HepG2 (cell line): Measurements from ENCODE around the gene DDX39B. TPM values are rescaled to one million over a fixed set of nuclear protein-coding genes. Genes with fewer than 3 reads are reported as not detected.

Source experiments
- EP300 ChIP-seq, 3 experiments: sonication (generic) in 1 of 3; formaldehyde crosslinking in 1 of 3; IDR thresholded peaks; 2 replicates each; pipeline versions ENCODE4 v1.5.1 to v1.6.1; 2011 to 2020; ENCODE audit warnings: low read depth in 2 of 3, low read length in 2 of 3, borderline replicate concordance in 1 of 3, improper control_type of control experiment in 1 of 3, mild to moderate bottlenecking in 1 of 3, missing genetic modification reagents in 1 of 3, moderate library complexity in 1 of 3
- JUN ChIP-seq: sonication (generic); formaldehyde crosslinking; IDR thresholded peaks from 2 replicates; pipeline ENCODE4 v1.4.0; 2020; ENCODE audit warnings: mild to moderate bottlenecking, missing genetic modification reagents
- POLR2AphosphoS2 ChIP-seq: IDR thresholded peaks from 2 replicates; pipeline ENCODE4 v1.6.1; 2011; ENCODE audit warnings: low read depth, low read length, improper control_type of control experiment
- POLR2AphosphoS5 ChIP-seq: IDR thresholded peaks from 2 replicates; pipeline ENCODE4 v1.6.1; 2012; ENCODE audit warnings: low read depth, low read length
- RBM22 ChIP-seq: fragments of 200-400 bp; formaldehyde crosslinking; optimal IDR thresholded peaks from 2 replicates; pipeline ENCODE3; 2017; ENCODE audit warnings: mild to moderate bottlenecking, low read length, moderate library complexity
- SSRP1 ChIP-seq: IDR thresholded peaks from 2 replicates; pipeline ENCODE4 v1.6.1; 2016; ENCODE audit warnings: control low read depth
- ZNF235 ChIP-seq: sonication (generic); formaldehyde crosslinking; IDR thresholded peaks from 2 replicates; pipeline ENCODE4 v1.8.1; 2023; ENCODE audit warnings: mild to moderate bottlenecking, missing genetic modification reagents, borderline replicate concordance
- ZNF263 ChIP-seq: sonication (generic); formaldehyde crosslinking; IDR thresholded peaks from 2 replicates; pipeline ENCODE4 v1.4.0; 2020; ENCODE audit warnings: missing genetic modification reagents
- polyA plus RNA-seq, 8 experiments: library from polyadenylated mRNA; depleted of rRNA in 3 of 8; stranded (reverse) in 7 of 8; unstranded in 1 of 8; fragments of >200 nt; fragmentation: Illumina TruSeq in 4 of 8; extraction: Trizol in 4 of 8; gene quantifications; 2 replicates each; pipeline versions ENCODE4 v1.2.1 to v1.2.3, GENCODE V29; 2011 to 2016; ENCODE audit warnings: low read depth in 4 of 8, missing spikeins in 1 of 8, mixed read lengths in 1 of 8; ENCODE audit not compliant: insufficient read depth in 1 of 8
- total RNA-seq, 5 experiments: library from RNA; depleted of rRNA; stranded (reverse); fragments of >200 nt; fragmentation: Illumina TruSeq; extraction: Trizol; gene quantifications; 2 replicates each; pipeline ENCODE4 v1.2.3, GENCODE V29; 2016; ENCODE audit warnings: low read depth in 1 of 5
- TF ChIP-seq, protein P1 (sequence below): sonication (generic); formaldehyde crosslinking; IDR thresholded peaks from 2 replicates; pipeline ENCODE4 v1.5.0; 2020; ENCODE audit warnings: missing genetic modification reagents, mild to moderate bottlenecking, borderline replicate concordance
- TF ChIP-seq, protein P2 (sequence below): sonication (generic); formaldehyde crosslinking; IDR thresholded peaks from 2 replicates; pipeline ENCODE4 v1.5.0; 2020; ENCODE audit warnings: mild to moderate bottlenecking, missing genetic modification reagents
- TF ChIP-seq, protein P3 (sequence below): sonication (generic); formaldehyde crosslinking; IDR thresholded peaks from 2 replicates; pipeline ENCODE4 v1.8.0; 2022; ENCODE audit warnings: mild to moderate bottlenecking, missing genetic modification reagents, borderline replicate concordance

Gene DDX39B
- total and polyA plus RNA-seq, 2 of the 13 experiments (the other 11 are each of a cell fraction or from before 2014, with no cell fraction given): 570 to 678 TPM

DNA sequence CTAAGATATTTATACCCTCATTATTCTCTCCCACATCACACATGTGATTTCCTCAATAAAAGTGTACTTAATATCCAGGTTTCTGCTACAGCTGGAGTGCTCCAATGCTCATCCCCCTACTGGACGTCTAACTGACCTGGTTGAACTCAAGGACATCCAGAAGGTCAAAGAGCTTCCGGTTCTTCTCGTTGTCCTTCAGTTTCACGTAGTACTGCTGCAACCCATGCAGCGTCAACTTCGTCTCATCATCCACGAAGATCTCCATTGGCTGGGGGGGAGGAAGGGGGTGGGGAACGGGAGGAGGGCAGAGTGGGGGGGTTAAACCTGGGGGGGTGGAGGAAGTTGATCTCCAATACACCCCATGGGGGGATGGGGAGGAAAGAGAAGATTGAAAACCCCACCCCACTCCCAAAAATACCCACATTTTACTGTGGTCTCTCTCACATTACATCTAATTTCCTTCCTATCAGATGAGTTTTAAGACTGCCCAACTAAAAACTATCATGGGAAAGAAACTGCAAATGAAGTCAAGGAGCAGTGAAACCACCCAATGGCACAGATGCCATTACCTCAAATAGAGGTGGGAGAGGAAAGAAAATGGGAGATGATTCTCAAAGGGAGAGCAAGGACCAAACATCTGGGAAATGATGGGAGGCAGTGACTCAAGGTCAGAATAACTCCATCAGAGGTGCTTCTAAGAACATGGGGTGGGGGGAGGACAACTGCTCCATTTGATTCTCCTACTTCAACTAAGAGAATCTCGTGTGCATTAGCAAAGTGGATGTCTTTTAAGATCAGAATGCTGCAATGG is 9.0 kb downstream of the DDX39B start (continued):
- TF ChIP-seq, protein P1, sequence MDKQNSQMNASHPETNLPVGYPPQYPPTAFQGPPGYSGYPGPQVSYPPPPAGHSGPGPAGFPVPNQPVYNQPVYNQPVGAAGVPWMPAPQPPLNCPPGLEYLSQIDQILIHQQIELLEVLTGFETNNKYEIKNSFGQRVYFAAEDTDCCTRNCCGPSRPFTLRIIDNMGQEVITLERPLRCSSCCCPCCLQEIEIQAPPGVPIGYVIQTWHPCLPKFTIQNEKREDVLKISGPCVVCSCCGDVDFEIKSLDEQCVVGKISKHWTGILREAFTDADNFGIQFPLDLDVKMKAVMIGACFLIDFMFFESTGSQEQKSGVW (CRISPR knock-in tag): no peak
- TF ChIP-seq JUN (no peak), SSRP1 (CRISPR knock-in tag) (peak; percentile 39; the same call in 1 of the 2 replicates), ZNF263 (CRISPR knock-in tag) (peak; percentile 44; the same call in 1 of the 2 replicates), ZNF235 (no peak), RBM22 (peak; percentile 73), POLR2AphosphoS2 (no peak; the same call in none of the 2 replicates), POLR2AphosphoS5 (peak; percentile 14; the same call in 1 of the 2 replicates), EP300 (IDR thresholded peaks at IDR 0.05; ENCODE audit: low read depth in 2 of 2, low read length in 2 of 2) (no peak), EP300 (CRISPR knock-in tag; IDR thresholded peaks at IDR 0.05; ENCODE audit: borderline replicate concordance) (no peak)
- TF ChIP-seq, protein P2, sequence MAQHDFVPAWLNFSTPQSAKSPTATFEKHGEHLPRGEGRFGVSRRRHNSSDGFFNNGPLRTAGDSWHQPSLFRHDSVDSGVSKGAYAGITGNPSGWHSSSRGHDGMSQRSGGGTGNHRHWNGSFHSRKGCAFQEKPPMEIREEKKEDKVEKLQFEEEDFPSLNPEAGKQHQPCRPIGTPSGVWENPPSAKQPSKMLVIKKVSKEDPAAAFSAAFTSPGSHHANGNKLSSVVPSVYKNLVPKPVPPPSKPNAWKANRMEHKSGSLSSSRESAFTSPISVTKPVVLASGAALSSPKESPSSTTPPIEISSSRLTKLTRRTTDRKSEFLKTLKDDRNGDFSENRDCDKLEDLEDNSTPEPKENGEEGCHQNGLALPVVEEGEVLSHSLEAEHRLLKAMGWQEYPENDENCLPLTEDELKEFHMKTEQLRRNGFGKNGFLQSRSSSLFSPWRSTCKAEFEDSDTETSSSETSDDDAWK (CRISPR knock-in tag): no peak
- TF ChIP-seq, protein P3, sequence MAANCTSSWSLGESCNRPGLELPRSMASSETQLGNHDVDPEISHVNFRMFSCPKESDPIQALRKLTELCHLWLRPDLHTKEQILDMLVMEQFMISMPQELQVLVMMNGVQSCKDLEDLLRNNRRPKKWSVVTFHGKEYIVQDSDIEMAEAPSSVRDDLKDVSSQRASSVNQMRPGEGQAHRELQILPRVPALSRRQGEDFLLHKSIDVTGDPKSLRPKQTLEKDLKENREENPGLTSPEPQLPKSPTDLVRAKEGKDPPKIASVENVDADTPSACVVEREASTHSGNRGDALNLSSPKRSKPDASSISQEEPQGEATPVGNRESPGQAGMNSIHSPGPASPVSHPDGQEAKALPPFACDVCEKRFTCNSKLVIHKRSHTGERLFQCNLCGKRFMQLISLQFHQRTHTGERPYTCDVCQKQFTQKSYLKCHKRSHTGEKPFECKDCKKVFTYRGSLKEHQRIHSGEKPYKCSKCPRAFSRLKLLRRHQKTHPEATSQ (CRISPR knock-in tag): no peak
